ENCODE data around the gene BRD3OS. TPM values are rescaled to one million over a fixed set of nuclear protein-coding genes. Genes with fewer than 3 reads are reported as not detected.

BRD3OS gene
- total RNA-seq, 1 donor from 2014 or later, result 11.4 TPM

GRCh38 chr9:133991964-133992779, 33.1 kb upstream of the BRD3OS start, which contains the start of gene VAV2:
TSS of gene VAV2 (minus strand) at chr9:133992324. CDS start at chr9:133992278, 46 bp downstream.
- Mint-ChIP-seq H3K4me3 (ENCODE audit: unreplicated experiment) (peak within 1 kb of the TSS; percentile 89), H3K4me1 (ENCODE audit: unreplicated experiment) (no peaks in the 10 kb centered on the region), H3K9me3 (ENCODE audit: unreplicated experiment) (no peaks in the 10 kb centered on the region), H3K27ac (ENCODE audit: unreplicated experiment) (no peak within 1 kb of the TSS), H3K27me3 (ENCODE audit: unreplicated experiment) (peaks cover 5% of the 10 kb centered on the region), H3K36me3 (ENCODE audit: low read depth, unreplicated experiment) (no peaks in the 10 kb centered on the region)
- peak; percentile 62 for DNase-seq (ENCODE audit: low spot score)
- TF ChIP-seq, protein P1, sequence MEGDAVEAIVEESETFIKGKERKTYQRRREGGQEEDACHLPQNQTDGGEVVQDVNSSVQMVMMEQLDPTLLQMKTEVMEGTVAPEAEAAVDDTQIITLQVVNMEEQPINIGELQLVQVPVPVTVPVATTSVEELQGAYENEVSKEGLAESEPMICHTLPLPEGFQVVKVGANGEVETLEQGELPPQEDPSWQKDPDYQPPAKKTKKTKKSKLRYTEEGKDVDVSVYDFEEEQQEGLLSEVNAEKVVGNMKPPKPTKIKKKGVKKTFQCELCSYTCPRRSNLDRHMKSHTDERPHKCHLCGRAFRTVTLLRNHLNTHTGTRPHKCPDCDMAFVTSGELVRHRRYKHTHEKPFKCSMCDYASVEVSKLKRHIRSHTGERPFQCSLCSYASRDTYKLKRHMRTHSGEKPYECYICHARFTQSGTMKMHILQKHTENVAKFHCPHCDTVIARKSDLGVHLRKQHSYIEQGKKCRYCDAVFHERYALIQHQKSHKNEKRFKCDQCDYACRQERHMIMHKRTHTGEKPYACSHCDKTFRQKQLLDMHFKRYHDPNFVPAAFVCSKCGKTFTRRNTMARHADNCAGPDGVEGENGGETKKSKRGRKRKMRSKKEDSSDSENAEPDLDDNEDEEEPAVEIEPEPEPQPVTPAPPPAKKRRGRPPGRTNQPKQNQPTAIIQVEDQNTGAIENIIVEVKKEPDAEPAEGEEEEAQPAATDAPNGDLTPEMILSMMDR (IDR thresholded peaks at IDR 0.05; ENCODE audit: unreplicated experiment), result no peak

DNA sequence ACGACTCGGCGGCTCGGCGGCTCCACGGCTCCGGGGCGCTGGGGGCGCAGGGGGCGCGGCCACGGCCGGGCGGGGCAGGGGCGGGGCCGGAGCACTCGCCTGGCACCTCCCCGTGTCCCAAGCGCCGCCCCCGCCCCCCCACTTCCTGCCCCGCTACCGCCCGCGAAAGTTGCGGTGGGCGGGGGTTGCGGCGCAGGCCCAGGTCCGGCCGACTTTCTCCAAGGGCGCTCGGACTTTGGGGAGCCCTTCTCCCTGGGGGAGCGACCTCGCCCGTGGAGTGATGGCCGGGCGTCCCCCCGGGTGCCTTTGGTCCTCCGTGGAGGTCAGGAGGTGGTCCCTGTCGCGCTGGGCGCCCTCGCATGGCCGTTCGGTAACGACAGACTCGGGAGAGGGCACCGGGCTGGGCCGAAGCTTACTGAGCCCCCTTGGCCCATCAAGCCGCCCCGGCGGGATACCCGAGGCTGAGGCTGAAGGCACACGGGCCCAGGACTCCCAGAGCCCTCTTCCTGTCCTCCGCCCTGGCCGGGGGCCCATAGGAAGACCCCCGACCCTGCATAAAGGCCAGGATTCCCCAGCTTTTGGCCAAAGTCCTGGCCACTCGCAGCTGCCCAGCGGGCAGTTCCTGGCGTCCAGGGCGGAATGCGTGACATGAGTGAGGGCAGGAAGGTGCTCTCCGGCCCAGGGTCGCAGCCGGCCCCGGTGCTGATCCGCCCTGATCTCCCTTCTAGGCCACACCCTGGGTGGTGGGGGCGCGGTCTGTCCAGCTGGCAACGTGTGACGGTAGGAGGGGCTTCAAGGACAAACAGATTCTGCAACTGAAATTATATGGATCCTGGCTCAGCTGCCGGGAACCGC, 32.3 kb upstream of the BRD3OS start:
- H3K27me3 Mint-ChIP-seq (ENCODE audit: unreplicated experiment), result peaks cover 3% of the 10 kb centered on the region
- TF ChIP-seq, protein P1 (IDR thresholded peaks at IDR 0.05; ENCODE audit: unreplicated experiment), result no peak
- H3K4me3 Mint-ChIP-seq (ENCODE audit: unreplicated experiment), result peak overlapping the region; percentile 67
- no peaks in the 10 kb centered on the region for H3K9me3 Mint-ChIP-seq (ENCODE audit: unreplicated experiment)
- H3K27ac Mint-ChIP-seq (ENCODE audit: unreplicated experiment), result no peak overlapping the region
- no peaks in the 10 kb centered on the region for H3K36me3 Mint-ChIP-seq (ENCODE audit: low read depth, unreplicated experiment)
- DNase-seq (ENCODE audit: low spot score), result peak; percentile 70
- H3K4me1 Mint-ChIP-seq (ENCODE audit: unreplicated experiment), result no peaks in the 10 kb centered on the region

DNA sequence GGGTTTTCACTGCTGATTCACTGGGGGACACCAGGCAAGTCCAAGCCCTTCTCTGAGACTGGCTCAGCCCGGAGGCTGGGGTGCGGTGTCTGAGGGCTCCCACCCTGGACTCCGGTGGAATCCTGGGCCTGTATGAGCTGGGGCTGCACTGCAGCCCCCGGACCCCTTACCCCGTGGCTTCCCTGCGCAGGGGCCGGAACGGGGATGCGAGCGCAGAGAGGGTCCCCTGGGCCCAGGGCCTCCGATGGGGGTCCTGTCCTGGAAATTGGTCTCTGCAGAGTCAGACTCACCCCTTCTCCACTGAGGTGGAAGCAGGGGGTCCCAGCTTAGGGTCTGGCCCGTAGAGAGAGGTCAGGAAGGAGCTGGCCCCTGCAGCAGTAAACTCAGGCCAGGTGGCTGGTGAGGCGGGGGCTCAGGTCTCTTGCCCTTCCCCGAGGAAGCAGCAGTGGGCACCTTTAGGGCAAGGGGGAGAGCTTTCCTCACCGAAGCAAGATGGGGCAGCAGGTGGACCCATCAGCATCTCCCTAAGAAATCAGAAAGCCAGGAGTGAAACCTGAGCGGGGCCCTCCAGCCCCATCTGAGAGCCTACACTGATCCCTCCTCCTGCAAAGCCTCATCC, 31.5 kb upstream of the BRD3OS start:
- DNase-seq (ENCODE audit: low spot score), result no peak
- TF ChIP-seq, protein P1 (IDR thresholded peaks at IDR 0.05; ENCODE audit: unreplicated experiment), result no peak
- Mint-ChIP-seq H3K9me3 (ENCODE audit: unreplicated experiment) (no peaks in the 10 kb centered on the region), H3K27me3 (ENCODE audit: unreplicated experiment) (peaks cover 3% of the 10 kb centered on the region), H3K4me3 (ENCODE audit: unreplicated experiment) (peak overlapping the region; percentile 67), H3K27ac (ENCODE audit: unreplicated experiment) (no peak overlapping the region), H3K36me3 (ENCODE audit: low read depth, unreplicated experiment) (no peaks in the 10 kb centered on the region), H3K4me1 (ENCODE audit: unreplicated experiment) (no peaks in the 10 kb centered on the region)

GRCh38 chr9:133994353-133995011, 30.8 kb upstream of the BRD3OS start:
- TF ChIP-seq, protein P1 (IDR thresholded peaks at IDR 0.05; ENCODE audit: unreplicated experiment), result peak; percentile 98
- peak; percentile 95 for DNase-seq (ENCODE audit: low spot score)
- Mint-ChIP-seq H3K9me3 (ENCODE audit: unreplicated experiment) (no peaks in the 10 kb centered on the region), H3K27ac (ENCODE audit: unreplicated experiment) (no peak overlapping the region), H3K36me3 (ENCODE audit: low read depth, unreplicated experiment) (no peaks in the 10 kb centered on the region), H3K4me3 (ENCODE audit: unreplicated experiment) (no peak overlapping the region), H3K27me3 (ENCODE audit: unreplicated experiment) (peaks cover 2% of the 10 kb centered on the region), H3K4me1 (ENCODE audit: unreplicated experiment) (no peaks in the 10 kb centered on the region)

All from endothelial cell (in vitro differentiated cells).